AG09319 (cell line): ENCODE results near the gene VEPH1.
A peak's percentile ranks its signal among the peaks of the same experiment; 100 is the strongest.

ENCODE experiments used
- DNase-seq: peaks from one replicate; pipeline ENCODE4 v3.0.0-alpha.2; 2010; ENCODE audit warnings: low read depth; ENCODE audit errors: extremely low read depth
- CTCF ChIP-seq: IDR thresholded peaks from 2 replicates; pipeline ENCODE4 v1.5.1; 2011; ENCODE audit warnings: low read depth, mild to moderate bottlenecking, inconsistent platforms, low read length, moderate library complexity

Gene VEPH1

GRCh38 chr3:157502916-157503595, at the start of gene VEPH1:
TSS of gene VEPH1 (minus strand) at chr3:157503416. CDS start at chr3:157495349, 8,067 bp downstream.
- TF ChIP-seq CTCF = no peak
- no peak for DNase-seq

- no peak for DNase-seq
- TF ChIP-seq CTCF = no peak
Observed at GRCh38 chr3:157551961-157552360, 48.7 kb upstream of the VEPH1 start.

- no peak for DNase-seq
- TF ChIP-seq CTCF = no peak
Observed at GRCh38 chr3:157549498-157549897, 46.3 kb upstream of the VEPH1 start.

- peak; percentile 58 for DNase-seq
- TF ChIP-seq CTCF = no peak
Observed at GRCh38 chr3:157544501-157545130, 41.4 kb upstream of the VEPH1 start.

GRCh38 chr3:157543501-157544035, 40.4 kb upstream of the VEPH1 start:
- no peak for TF ChIP-seq CTCF
- DNase-seq = no peak

- DNase-seq = no peak
- TF ChIP-seq CTCF = peak; percentile 37
Observed at GRCh38 chr3:157542711-157543500, 39.7 kb upstream of the VEPH1 start.
